A673 (cell line): ENCODE results near the gene HNF1B.
"Not testable (repeated sequence)": the region's sequence is repeated elsewhere in the genome, so short reads cannot be mapped to it uniquely, and the experiment has no call there.

Experiments used
- EZH2 ChIP-seq: fragments of 200-600 bp; sonication (generic); IDR thresholded peaks from 2 replicates; pipeline ENCODE4 v1.6.1; 2017; ENCODE audit warnings: borderline replicate concordance, low read depth, mild to moderate bottlenecking, mixed read lengths, antibody characterized with exemption, low read length; ENCODE audit not compliant: poor library complexity, severe bottlenecking
- TF ChIP-seq, protein P1 (sequence below): fragments of 300-800, 200-600 bp; sonication (generic); conservative IDR thresholded peaks from 2 replicates; pipeline ENCODE4 v1.5.1; 2017; ENCODE audit warnings: low read depth, mild to moderate bottlenecking, antibody characterized with exemption, low read length, moderate library complexity, mixed read lengths

DNA sequence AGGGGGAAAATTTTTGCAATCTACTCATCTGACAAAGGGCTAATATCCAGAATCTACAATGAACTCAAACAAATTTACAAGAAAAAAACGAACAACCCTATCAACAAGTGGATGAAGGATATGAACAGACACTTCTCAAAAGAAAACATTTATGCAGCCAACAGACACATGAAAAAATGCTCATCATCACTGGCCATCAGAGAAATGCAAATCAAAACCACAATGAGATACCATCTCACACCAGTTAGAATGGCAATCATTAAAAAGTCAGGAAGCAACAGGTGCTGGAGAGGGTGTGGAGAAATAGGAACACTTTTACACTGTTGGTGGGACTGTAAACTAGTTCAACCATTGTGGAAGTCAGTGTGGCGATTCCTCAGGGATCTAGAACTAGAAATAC is 64.9 kb downstream of the HNF1B start:
- TF ChIP-seq, protein P1, sequence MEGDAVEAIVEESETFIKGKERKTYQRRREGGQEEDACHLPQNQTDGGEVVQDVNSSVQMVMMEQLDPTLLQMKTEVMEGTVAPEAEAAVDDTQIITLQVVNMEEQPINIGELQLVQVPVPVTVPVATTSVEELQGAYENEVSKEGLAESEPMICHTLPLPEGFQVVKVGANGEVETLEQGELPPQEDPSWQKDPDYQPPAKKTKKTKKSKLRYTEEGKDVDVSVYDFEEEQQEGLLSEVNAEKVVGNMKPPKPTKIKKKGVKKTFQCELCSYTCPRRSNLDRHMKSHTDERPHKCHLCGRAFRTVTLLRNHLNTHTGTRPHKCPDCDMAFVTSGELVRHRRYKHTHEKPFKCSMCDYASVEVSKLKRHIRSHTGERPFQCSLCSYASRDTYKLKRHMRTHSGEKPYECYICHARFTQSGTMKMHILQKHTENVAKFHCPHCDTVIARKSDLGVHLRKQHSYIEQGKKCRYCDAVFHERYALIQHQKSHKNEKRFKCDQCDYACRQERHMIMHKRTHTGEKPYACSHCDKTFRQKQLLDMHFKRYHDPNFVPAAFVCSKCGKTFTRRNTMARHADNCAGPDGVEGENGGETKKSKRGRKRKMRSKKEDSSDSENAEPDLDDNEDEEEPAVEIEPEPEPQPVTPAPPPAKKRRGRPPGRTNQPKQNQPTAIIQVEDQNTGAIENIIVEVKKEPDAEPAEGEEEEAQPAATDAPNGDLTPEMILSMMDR = not testable (repeated sequence)
- TF ChIP-seq EZH2 = not testable (repeated sequence)
